Caco-2 (cell line): ENCODE measurements around the gene PRKG2. TPM values are rescaled to one million over a fixed set of nuclear protein-coding genes. Genes with fewer than 3 reads are reported as not detected.
A peak's percentile ranks its signal among the peaks of the same experiment; 100 is the strongest.

Source experiments
- BruUV-seq: library from RNA; stranded (reverse); fragments of 400-500 nt; replicated peaks from 2 replicates; lab custom pipeline; 2021; lab: Mats Ljungman, UMichigan
- CTCF ChIA-PET: fragments of 300-600 bp; sonication (Branson Sonifier 250); formaldehyde crosslinking; loops from one replicate; lab custom pipeline; 2022; ENCODE audit warnings: antibody characterized with exemption; lab: Charles Lee
- POLR2A ChIA-PET: fragments of 300-600 bp; sonication (Branson Sonifier 250); formaldehyde crosslinking; loops from one replicate; lab custom pipeline; 2022; ENCODE audit warnings: antibody characterized with exemption; lab: Charles Lee
- DNase-seq, 2 experiments: peaks; one replicate each; pipeline versions ENCODE4 v3.0.0 to v3.0.0-alpha.2; 2020 to 2022
- H3K27me3 ChIP-seq: replicated peaks from 2 replicates; pipeline ENCODE4 v1.6.0; 2011; ENCODE audit warnings: low read length; ENCODE audit not compliant: control insufficient read depth, insufficient read depth
- H3K36me3 ChIP-seq: 2 replicates; pipeline ENCODE4 v1.5.1; 2011; ENCODE audit warnings: low read length; ENCODE audit not compliant: control insufficient read depth, insufficient read depth
- H3K4me1 ChIP-seq: fragments of 250-450 bp; sonication (Bioruptor Pico); 2 replicates; pipeline ENCODE4 v1.5.1; 2020; ENCODE audit warnings: mild to moderate bottlenecking
- H3K4me3 ChIP-seq: 2 replicates; pipeline ENCODE4 v1.5.1; 2011; ENCODE audit warnings: low read depth, mild to moderate bottlenecking, control low read depth, low read length
- H3K9me3 ChIP-seq: fragments of 250-450 bp; sonication (Bioruptor Pico); 2 replicates; pipeline ENCODE4 v1.5.1; 2020; ENCODE audit warnings: mild to moderate bottlenecking, moderate library complexity
- H3K27ac Mint-ChIP-seq: one replicate; pipeline ENCODE4 v1.8.0; 2022; ENCODE audit warnings: mixed read lengths; ENCODE audit not compliant: unreplicated experiment
- H3K27me3 Mint-ChIP-seq: one replicate; pipeline ENCODE4 v1.8.0; 2022; ENCODE audit warnings: mixed read lengths; ENCODE audit not compliant: insufficient read depth, unreplicated experiment
- H3K36me3 Mint-ChIP-seq: one replicate; pipeline ENCODE4 v1.8.0; 2022; ENCODE audit warnings: mild to moderate bottlenecking, mixed read lengths; ENCODE audit not compliant: insufficient read depth, unreplicated experiment
- H3K4me1 Mint-ChIP-seq: one replicate; pipeline ENCODE4 v1.8.0; 2022; ENCODE audit warnings: low read depth, mixed read lengths; ENCODE audit not compliant: unreplicated experiment
- H3K4me3 Mint-ChIP-seq: one replicate; pipeline ENCODE4 v1.8.0; 2022; ENCODE audit warnings: mild to moderate bottlenecking, moderate library complexity, mixed read lengths; ENCODE audit not compliant: unreplicated experiment
- H3K9me3 Mint-ChIP-seq: one replicate; pipeline ENCODE4 v1.8.0; 2022; ENCODE audit warnings: mixed read lengths; ENCODE audit not compliant: unreplicated experiment
- intact Hi-C: fragments of 100-400 bp; cut with micrococcal nuclease; formaldehyde crosslinking; loops from one replicate; pipeline ENCODE4 v1.10.0; 2022; ENCODE audit not compliant: unreplicated experiment
- total RNA-seq: library from RNA; stranded (reverse); gene quantifications from 2 replicates; pipeline ENCODE4 v1.2.3, GENCODE V29; 2022
- TF ChIP-seq, protein P1 (sequence below), 2 experiments: fragments of 200-600 bp in 1 of 2; IDR thresholded peaks; 1 replicate in 1 of 2; 2 replicates in 1 of 2; pipeline versions ENCODE4 v1.5.1 to v1.8.0; 2011 to 2022; ENCODE audit warnings: antibody characterized with exemption in 1 of 2, control low read depth in 1 of 2, inconsistent platforms in 1 of 2, low read depth in 1 of 2, low read length in 1 of 2, mild to moderate bottlenecking in 1 of 2, moderate library complexity in 1 of 2; ENCODE audit not compliant: insufficient read depth in 1 of 2, severe bottlenecking in 1 of 2, unreplicated experiment in 1 of 2

Gene PRKG2
- total RNA-seq, 1 experiment from 2014 or later = 5.6 TPM

DNA sequence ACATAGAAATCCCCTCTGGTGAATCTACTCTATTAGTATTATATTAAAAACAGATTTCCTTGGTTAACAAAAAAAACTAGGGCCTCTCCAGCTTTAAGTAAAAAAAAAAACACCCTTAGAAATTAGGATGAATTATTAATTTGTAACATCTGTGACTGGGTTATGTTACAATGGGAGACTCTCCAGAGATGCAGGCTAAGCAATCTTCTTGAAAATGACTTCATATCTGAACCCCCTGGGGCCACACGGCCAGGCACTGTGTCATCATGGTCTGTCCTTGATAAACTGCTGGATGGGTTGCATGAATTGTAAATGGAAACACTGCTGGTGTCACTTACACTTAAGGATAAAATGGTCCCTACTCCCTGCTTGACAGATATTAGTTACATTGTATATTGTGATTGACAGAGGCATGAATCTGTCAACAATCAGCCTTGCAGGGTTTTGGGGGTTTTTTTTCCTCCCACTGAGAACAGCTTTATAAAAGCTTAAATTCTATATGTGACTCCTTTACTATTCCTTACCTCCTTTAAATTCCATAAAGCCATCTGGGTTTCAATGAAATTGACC, 49.1 kb downstream of the PRKG2 start:
- H3K27ac Mint-ChIP-seq = no peak overlapping the region
- TF ChIP-seq, protein P1, sequence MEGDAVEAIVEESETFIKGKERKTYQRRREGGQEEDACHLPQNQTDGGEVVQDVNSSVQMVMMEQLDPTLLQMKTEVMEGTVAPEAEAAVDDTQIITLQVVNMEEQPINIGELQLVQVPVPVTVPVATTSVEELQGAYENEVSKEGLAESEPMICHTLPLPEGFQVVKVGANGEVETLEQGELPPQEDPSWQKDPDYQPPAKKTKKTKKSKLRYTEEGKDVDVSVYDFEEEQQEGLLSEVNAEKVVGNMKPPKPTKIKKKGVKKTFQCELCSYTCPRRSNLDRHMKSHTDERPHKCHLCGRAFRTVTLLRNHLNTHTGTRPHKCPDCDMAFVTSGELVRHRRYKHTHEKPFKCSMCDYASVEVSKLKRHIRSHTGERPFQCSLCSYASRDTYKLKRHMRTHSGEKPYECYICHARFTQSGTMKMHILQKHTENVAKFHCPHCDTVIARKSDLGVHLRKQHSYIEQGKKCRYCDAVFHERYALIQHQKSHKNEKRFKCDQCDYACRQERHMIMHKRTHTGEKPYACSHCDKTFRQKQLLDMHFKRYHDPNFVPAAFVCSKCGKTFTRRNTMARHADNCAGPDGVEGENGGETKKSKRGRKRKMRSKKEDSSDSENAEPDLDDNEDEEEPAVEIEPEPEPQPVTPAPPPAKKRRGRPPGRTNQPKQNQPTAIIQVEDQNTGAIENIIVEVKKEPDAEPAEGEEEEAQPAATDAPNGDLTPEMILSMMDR (IDR thresholded peaks at IDR 0.05; ENCODE audit: insufficient read depth in 1 of 2, low read depth in 1 of 2, low read length in 1 of 2, severe bottlenecking in 1 of 2, unreplicated experiment in 1 of 2) = no peak
- no TSS peak for BruUV-seq
- intact Hi-C loops = no loop called here
- Histone ChIP-seq H3K27me3 (no peaks in the 10 kb centered on the region), H3K4me3 (no peak overlapping the region), H3K36me3 (no peaks in the 10 kb centered on the region), H3K4me1 (peaks cover 21% of the 10 kb centered on the region), H3K9me3 (no peaks in the 10 kb centered on the region; the same call in 1 of the 2 replicates)
- no peaks in the 10 kb centered on the region for H3K27me3 Mint-ChIP-seq
- no peaks in the 10 kb centered on the region for H3K9me3 Mint-ChIP-seq
- H3K4me3 Mint-ChIP-seq = no peak overlapping the region
- CTCF ChIA-PET = interaction anchor here (0.6 kb wide), 1 partner anchor 186 kb away, joined by 3 read pairs; no protein-coding TSS in a partner anchor
- H3K36me3 Mint-ChIP-seq = no peaks in the 10 kb centered on the region
- POLR2A ChIA-PET = no interaction called here
- peaks cover 6% of the 10 kb centered on the region for H3K4me1 Mint-ChIP-seq
- no peak for DNase-seq

DNA sequence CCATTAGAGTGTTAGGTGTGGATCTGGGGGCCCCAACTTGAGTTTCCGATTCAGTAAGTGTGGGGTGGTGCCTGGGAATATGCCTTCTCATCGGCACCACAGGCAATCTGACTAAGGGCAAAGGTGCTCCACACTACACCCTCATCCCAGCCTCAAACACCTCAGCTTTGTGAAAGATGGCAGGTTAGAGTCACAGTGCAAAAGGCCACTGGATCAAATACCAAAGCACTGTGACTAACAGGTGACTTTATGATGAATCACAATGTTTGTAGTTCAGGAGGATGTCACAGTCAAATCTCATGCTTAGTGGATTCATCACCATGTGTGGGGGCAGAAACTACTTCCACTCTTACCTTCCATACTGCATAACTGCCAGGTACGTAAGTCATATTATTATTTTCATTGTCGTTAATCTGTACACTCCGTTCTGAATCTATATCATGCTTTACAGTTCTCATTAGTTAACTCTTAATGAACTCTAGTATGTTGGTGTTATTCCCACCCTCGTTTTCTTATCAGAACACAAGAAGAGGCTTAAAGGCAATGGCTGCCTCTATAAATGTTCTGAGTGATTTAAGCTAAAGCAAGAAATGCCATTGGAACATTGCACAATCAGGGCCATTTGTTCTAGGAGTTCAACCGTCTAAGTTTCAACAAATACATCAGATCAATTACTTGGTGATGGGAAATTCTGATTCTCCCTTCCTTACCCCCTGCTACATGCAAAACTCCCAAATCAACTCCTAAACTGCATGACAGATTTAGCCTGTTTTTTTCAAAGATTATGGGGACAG, 50.2 kb downstream of the PRKG2 start:
- Mint-ChIP-seq H3K9me3 (no peaks in the 10 kb centered on the region), H3K36me3 (no peaks in the 10 kb centered on the region), H3K4me1 (peaks cover 6% of the 10 kb centered on the region), H3K27me3 (no peaks in the 10 kb centered on the region), H3K27ac (peak overlapping the region; percentile 60), H3K4me3 (no peak overlapping the region)
- Histone ChIP-seq H3K4me1 (peaks cover 21% of the 10 kb centered on the region), H3K9me3 (no peaks in the 10 kb centered on the region; the same call in 1 of the 2 replicates), H3K27me3 (no peaks in the 10 kb centered on the region), H3K4me3 (no peak overlapping the region), H3K36me3 (no peaks in the 10 kb centered on the region)
- ChIA-PET CTCF (interaction anchor here (0.6 kb wide), 1 partner anchor 187 kb away, joined by 3 read pairs; no protein-coding TSS in a partner anchor), POLR2A (no interaction called here)
- TF ChIP-seq, protein P1 (IDR thresholded peaks at IDR 0.05; ENCODE audit: insufficient read depth in 1 of 2, low read depth in 1 of 2, low read length in 1 of 2, severe bottlenecking in 1 of 2, unreplicated experiment in 1 of 2) = no peak
- no TSS peak for BruUV-seq
- intact Hi-C loops = no loop called here
- peak; percentile 18 to 65 for DNase-seq

DNA sequence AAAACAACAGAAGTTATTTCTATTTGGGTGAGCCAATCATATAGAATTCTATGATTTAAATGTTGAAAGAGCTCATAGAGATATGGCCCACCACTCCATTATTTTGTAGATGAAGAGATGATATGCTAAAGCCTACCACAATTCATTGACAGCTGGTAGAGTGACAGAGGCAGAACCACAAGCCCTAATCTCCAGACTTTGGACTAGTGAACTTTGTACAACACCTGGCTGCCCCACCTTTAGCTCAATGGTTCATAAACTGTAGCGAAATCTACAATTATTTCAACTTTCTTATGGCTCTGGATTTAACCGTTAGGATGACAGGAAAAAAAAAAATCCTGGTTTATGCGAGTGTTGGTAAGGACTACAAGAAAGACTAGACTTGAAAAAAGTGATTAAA, 50.9 kb downstream of the PRKG2 start:
- peaks cover 21% of the 10 kb centered on the region for H3K4me1 ChIP-seq
- no peaks in the 10 kb centered on the region; the same call in 1 of the 2 replicates for H3K9me3 ChIP-seq
- no peaks in the 10 kb centered on the region for H3K36me3 ChIP-seq
- no peaks in the 10 kb centered on the region for H3K9me3 Mint-ChIP-seq
- H3K27me3 Mint-ChIP-seq = no peaks in the 10 kb centered on the region
- no peak overlapping the region for H3K4me3 Mint-ChIP-seq
- DNase-seq = peak; percentile 8 to 34
- intact Hi-C loops = no loop called here
- H3K4me1 Mint-ChIP-seq = peaks cover 6% of the 10 kb centered on the region
- TF ChIP-seq, protein P1 (IDR thresholded peaks at IDR 0.05; ENCODE audit: insufficient read depth in 1 of 2, low read depth in 1 of 2, low read length in 1 of 2, severe bottlenecking in 1 of 2, unreplicated experiment in 1 of 2) = no peak
- H3K27ac Mint-ChIP-seq = peak overlapping the region; percentile 60
- no TSS peak for BruUV-seq
- ChIA-PET POLR2A (no interaction called here), CTCF (no interaction called here)
- no peak overlapping the region for H3K4me3 ChIP-seq
- H3K36me3 Mint-ChIP-seq = no peaks in the 10 kb centered on the region
- no peaks in the 10 kb centered on the region for H3K27me3 ChIP-seq
